ENCODE measurements around the gene EXD3.

EXD3 gene

DNA sequence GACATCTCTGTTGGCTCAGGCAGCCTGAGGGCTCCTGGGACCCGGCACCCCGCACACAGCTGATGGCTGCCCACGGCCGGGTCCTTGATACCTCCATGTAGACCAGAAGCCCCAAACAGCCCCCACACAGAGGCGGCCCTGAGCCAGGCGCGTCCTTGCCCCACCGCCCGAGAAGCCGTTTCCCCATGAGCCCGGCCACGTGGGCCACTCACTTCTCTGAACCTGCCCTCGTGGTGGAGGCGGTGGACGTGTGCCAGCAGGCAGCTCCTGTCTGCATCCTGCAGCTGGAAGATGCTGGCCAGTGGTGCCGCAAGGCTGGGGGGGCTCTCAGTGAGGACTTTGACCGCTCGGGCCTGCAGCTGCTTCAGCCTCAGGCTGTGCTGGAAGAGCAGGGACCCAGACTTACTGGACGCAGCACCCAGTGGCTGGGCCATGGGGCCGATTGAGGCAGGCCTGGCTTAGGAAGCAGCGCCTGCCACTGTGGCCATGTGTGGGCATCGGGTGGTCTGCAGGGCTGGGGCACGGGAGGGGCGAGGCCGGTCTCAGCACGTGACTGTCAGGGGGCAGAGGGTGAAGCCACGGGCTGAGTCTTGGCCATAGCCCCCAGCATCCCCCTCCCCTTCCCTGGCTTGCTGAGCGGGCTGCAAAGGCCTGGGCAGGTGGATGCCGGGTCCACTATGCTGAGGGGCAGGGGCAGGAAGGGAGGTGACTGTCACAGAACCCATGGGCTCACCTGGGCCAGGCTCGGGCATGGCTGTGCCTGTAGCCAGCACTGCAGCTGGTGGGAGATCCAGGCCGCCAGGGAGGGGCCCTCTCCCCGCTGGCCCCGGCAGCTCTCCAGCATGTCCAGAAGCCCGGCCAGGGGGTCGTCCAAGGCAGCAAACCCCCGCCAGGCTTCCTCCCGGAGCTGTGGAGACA lies 50.0 kb downstream of the EXD3 start:
- Mint-ChIP-seq H3K9me3 (peaks cover 25% of the 10 kb centered on the region), H3K27ac (no peak overlapping the region), H3K4me3 (no peak overlapping the region), H3K4me1 (peaks cover 12% of the 10 kb centered on the region), H3K27me3 (ENCODE audit: low read depth, poor library complexity) (no peaks in the 10 kb centered on the region), H3K36me3 (ENCODE audit: low read depth) (peaks cover 26% of the 10 kb centered on the region)
- TF ChIP-seq, protein P1, sequence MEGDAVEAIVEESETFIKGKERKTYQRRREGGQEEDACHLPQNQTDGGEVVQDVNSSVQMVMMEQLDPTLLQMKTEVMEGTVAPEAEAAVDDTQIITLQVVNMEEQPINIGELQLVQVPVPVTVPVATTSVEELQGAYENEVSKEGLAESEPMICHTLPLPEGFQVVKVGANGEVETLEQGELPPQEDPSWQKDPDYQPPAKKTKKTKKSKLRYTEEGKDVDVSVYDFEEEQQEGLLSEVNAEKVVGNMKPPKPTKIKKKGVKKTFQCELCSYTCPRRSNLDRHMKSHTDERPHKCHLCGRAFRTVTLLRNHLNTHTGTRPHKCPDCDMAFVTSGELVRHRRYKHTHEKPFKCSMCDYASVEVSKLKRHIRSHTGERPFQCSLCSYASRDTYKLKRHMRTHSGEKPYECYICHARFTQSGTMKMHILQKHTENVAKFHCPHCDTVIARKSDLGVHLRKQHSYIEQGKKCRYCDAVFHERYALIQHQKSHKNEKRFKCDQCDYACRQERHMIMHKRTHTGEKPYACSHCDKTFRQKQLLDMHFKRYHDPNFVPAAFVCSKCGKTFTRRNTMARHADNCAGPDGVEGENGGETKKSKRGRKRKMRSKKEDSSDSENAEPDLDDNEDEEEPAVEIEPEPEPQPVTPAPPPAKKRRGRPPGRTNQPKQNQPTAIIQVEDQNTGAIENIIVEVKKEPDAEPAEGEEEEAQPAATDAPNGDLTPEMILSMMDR (IDR thresholded peaks at IDR 0.05) = no peak
- DNase-seq = no peak

DNA sequence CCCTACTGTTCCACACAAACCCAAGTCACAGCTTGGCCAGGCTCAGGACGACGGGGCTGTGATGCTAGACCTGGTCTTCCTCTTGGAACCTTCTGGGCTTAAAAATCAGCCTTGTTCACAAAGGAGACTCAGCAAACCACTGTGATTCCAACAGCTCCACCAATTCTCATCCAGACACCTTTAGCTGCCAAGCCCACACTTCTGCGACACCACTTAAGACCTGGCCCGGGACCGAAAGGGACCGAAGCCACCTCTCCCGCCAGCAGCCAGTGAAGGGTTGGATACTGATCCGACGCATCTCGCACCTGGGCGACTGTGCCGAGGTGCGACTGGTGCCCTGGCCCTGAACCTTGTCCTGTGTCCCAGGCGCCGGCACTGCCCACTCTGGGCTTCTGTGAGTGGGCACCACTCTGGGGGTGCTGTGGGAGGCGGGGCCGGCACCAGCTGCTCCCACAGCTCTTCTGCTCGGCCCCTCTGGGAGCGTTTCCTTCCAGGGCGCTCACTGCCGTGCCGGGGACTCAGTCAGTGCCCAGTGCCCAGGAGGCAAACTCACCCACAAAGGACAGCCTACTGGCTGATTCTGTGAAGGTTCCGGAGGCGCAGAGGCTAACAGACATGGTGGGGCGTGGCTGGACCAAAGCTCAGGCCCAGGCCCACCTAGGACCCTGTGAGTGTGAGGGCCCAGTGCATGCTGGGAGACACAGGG lies 50.9 kb downstream of the EXD3 start:
- H3K9me3 Mint-ChIP-seq = peaks cover 25% of the 10 kb centered on the region
- H3K36me3 Mint-ChIP-seq (ENCODE audit: low read depth) = peaks cover 26% of the 10 kb centered on the region
- DNase-seq = no peak
- peaks cover 16% of the 10 kb centered on the region for H3K4me1 Mint-ChIP-seq
- TF ChIP-seq, protein P1 (IDR thresholded peaks at IDR 0.05) = no peak
- H3K27me3 Mint-ChIP-seq (ENCODE audit: low read depth, poor library complexity) = no peaks in the 10 kb centered on the region
- H3K27ac Mint-ChIP-seq = peak overlapping the region; percentile 36
- no peak overlapping the region for H3K4me3 Mint-ChIP-seq

DNA sequence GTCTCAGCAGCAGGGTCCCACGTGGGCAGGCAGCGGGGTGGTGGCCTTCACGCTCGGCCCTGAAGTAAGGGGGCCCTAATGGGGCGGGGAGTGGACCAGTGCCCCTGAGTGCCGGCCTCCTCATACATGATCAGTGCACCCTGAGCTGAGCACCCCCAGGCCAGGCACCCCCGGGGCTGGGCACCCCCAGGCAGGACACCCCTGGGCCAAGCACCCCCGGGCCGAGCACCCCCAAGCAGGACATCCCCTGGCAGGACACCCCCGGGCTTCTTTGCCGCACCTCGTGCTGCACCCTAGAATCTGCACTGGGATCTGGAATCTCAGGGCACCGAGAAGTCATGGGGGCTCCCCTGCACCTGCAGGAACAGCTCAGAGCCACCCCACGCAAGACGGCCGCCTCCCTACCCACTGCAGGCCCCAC lies 51.4 kb downstream of the EXD3 start:
- peaks cover 21% of the 10 kb centered on the region for H3K36me3 Mint-ChIP-seq (ENCODE audit: low read depth)
- no peak overlapping the region for H3K4me3 Mint-ChIP-seq
- TF ChIP-seq, protein P1 (IDR thresholded peaks at IDR 0.05) = no peak

DNA sequence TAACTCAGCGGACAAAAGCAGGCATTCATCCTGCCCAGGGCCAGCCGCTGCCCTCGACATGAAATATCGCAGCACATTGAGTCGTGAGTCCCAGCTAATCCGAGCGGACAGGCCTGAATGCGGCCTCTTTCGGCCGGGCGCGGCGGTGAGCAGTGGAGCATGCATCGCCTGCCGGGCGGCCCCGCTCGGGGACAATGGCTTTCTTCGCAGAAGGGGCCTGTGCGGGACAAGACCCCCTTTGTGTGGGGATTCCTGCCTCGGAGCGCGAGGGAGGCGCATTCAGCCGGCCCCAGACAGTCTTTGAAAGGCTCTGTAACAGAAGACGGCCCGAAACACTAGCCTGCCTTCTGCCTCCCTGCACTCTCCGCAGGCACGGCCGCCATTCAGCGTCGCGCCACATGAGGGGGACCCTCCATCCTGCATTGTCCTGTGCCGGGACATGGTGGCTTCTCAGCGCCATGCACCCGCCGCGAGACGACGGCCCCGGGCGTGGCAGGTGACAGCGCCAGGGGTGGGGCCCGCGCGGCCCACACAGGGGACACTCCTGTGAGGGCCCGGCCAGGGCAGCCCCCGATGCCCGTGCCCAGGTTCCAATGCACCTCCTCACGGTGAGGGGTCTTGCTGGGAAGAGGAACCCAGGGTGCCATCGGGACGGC lies 52.0 kb downstream of the EXD3 start:
- Mint-ChIP-seq H3K4me1 (peaks cover 16% of the 10 kb centered on the region), H3K27me3 (ENCODE audit: low read depth, poor library complexity) (no peaks in the 10 kb centered on the region), H3K27ac (no peak overlapping the region), H3K9me3 (peaks cover 15% of the 10 kb centered on the region), H3K36me3 (ENCODE audit: low read depth) (peaks cover 15% of the 10 kb centered on the region), H3K4me3 (no peak overlapping the region)
- TF ChIP-seq, protein P1 (IDR thresholded peaks at IDR 0.05) = no peak
- peak; percentile 62 for DNase-seq

More for the DNA sequence above, 51.4 kb downstream of the EXD3 start:
- peak overlapping the region; percentile 36 for H3K27ac Mint-ChIP-seq
- peaks cover 16% of the 10 kb centered on the region for H3K4me1 Mint-ChIP-seq
- peaks cover 19% of the 10 kb centered on the region for H3K9me3 Mint-ChIP-seq
- DNase-seq = no peak
- no peaks in the 10 kb centered on the region for H3K27me3 Mint-ChIP-seq (ENCODE audit: low read depth, poor library complexity)

DNA sequence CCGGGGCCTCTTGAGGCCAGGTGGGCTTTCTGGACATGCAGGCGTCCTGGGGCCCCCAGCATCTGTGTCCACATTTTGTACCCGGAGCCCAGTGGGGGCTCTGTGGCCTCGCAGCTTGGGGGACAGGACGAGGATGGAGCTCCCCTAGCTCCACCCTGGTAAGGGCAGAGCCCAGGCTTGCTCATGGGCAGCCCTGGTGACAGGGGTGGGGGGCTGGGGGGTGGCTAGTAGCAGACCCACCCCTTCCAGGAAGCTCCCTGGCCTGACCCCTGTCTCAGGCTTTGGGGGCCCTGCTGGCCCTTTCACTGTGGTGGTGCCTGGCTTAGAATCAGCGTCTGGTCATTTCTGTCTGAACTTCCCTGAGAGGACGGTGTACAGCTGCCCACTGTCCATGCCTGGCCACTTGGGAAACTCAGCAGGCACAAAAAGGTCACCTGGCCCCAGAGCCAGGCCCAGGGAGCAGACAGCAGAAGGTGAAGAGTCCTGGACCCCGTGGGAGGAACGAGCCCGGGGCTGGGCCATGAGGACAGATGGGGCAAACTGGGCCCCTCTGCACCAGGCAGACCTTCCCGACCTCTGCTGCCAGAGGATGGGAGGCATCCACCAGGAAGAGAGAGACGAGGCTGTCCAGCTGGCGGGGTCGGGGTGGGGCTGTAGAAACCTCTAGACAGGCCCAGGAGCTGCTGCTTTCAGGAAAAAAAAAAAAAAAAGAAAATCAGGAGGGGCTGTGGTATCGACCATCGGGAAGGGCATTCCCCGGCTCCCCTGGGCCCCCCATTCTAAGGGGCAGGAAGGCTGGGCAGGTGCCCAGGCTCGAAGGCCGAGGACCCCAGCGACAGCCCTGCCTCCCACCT lies 52.8 kb downstream of the EXD3 start:
- H3K9me3 Mint-ChIP-seq = peaks cover 7% of the 10 kb centered on the region
- H3K27me3 Mint-ChIP-seq (ENCODE audit: low read depth, poor library complexity) = no peaks in the 10 kb centered on the region
- H3K27ac Mint-ChIP-seq = peak overlapping the region; percentile 77
- no peak for DNase-seq
- TF ChIP-seq, protein P1 (IDR thresholded peaks at IDR 0.05) = no peak
- H3K36me3 Mint-ChIP-seq (ENCODE audit: low read depth) = peaks cover 13% of the 10 kb centered on the region
- peak overlapping the region; percentile 23 for H3K4me3 Mint-ChIP-seq
- peaks cover 16% of the 10 kb centered on the region for H3K4me1 Mint-ChIP-seq
